Peyer's patch (tissue), 4 donors: ENCODE measurements around the gene ZMIZ1. TPM values are rescaled to one million over a fixed set of nuclear protein-coding genes. Genes with fewer than 3 reads are reported as not detected.

Experiments
- DNase-seq, 3 donors: peaks; one replicate each; pipeline ENCODE4 v3.0.0-alpha.2; 2017 to 2019
- H3K27ac ChIP-seq, 4 donors: fragments of 200-600 bp; sonication (generic); one replicate each; pipeline ENCODE4 v1.5.1; 2016 to 2019
- H3K27me3 ChIP-seq, 2 donors: fragments of 200-600 bp; sonication (generic); one replicate each; pipeline ENCODE4 v1.5.1; 2019
- H3K36me3 ChIP-seq, 3 donors: fragments of 200-600 bp; sonication (generic); one replicate each; pipeline ENCODE4 v1.5.1; 2016 to 2019
- H3K4me1 ChIP-seq, 4 donors: fragments of 200-600 bp; sonication (generic); one replicate each; pipeline ENCODE4 v1.5.1; 2016 to 2019
- H3K4me3 ChIP-seq, 4 donors: fragments of 200-600 bp; sonication (generic); 1 replicate in 3 of 4; 2 replicates in 1 of 4; pipeline ENCODE4 v1.5.1; 2016 to 2019; ENCODE audit warnings: mild to moderate bottlenecking in 1 of 4
- H3K9me3 ChIP-seq, 4 donors: fragments of 200-600 bp; sonication (generic); one replicate each; pipeline ENCODE4 v1.5.1; 2016 to 2019; ENCODE audit warnings: mild to moderate bottlenecking in 1 of 4
- CTCF ChIP-seq, 6 experiments: fragments of 450-650 bp in 4 of 6; fragments of 200-600 bp in 2 of 6; sonication (generic) in 1 of 6; IDR thresholded peaks; one replicate each; pipeline ENCODE4 v1.5.1; 2017 to 2019; ENCODE audit warnings: antibody characterized with exemption in 6 of 6, mild to moderate bottlenecking in 3 of 6, moderate library complexity in 1 of 6
- POLR2A ChIP-seq, 2 donors: fragments of 450-650 bp; IDR thresholded peaks; one replicate each; pipeline ENCODE4 v1.5.1; 2017; ENCODE audit warnings: antibody characterized with exemption in 2 of 2, mild to moderate bottlenecking in 2 of 2, moderate library complexity in 2 of 2
- total RNA-seq, 4 donors: library from RNA; depleted of rRNA; stranded (reverse); fragments of >200 nt; gene quantifications; one replicate each; pipeline ENCODE4 v1.1.0, GENCODE V29; 2016

The ZMIZ1 gene
- total RNA-seq, 4 donors from 2014 or later: 40.4 to 86.7 (median 73.2) TPM

- Histone ChIP-seq H3K4me1 (peaks cover 0 to 12% (median 3%) of the 10 kb centered on the region in 4 donors), H3K9me3 (no peaks in the 10 kb centered on the region), H3K4me3 (no peak overlapping the region), H3K27ac (peak overlapping the region in 3 of 4 donors; percentile 36 to 58 (median 43)), H3K27me3 (no peaks in the 10 kb centered on the region), H3K36me3 (peaks cover 0 to 2% (median 0%) of the 10 kb centered on the region in 3 donors)
- DNase-seq: peak; percentile 74 to 92 (median 89)
- peak; percentile 86 to 96 (median 94) for TF ChIP-seq CTCF (IDR thresholded peaks at IDR 0.05)
- TF ChIP-seq POLR2A (IDR thresholded peaks at IDR 0.05): no peak
These were observed 126.5 kb downstream of the ZMIZ1 start for GRCh38 chr10:79195091-79195923.

GRCh38 chr10:79196470-79197461 is 128.0 kb downstream of the ZMIZ1 start:
- Histone ChIP-seq H3K27me3 (no peaks in the 10 kb centered on the region), H3K4me3 (no peak overlapping the region), H3K36me3 (peaks cover 0 to 13% (median 0%) of the 10 kb centered on the region in 3 donors), H3K27ac (no peak overlapping the region), H3K4me1 (peaks cover 0 to 12% (median 3%) of the 10 kb centered on the region in 4 donors), H3K9me3 (no peaks in the 10 kb centered on the region)
- no peak for TF ChIP-seq POLR2A (IDR thresholded peaks at IDR 0.05)
- peak; percentile 66 to 95 (median 86) for TF ChIP-seq CTCF (IDR thresholded peaks at IDR 0.05)
- peak; percentile 70 to 90 (median 86) for DNase-seq

- Histone ChIP-seq H3K36me3 (peaks cover 0 to 18% (median 0%) of the 10 kb centered on the region in 3 donors), H3K27me3 (no peaks in the 10 kb centered on the region), H3K9me3 (no peaks in the 10 kb centered on the region), H3K27ac (no peak overlapping the region), H3K4me3 (no peak overlapping the region), H3K4me1 (peaks cover 0 to 12% (median 3%) of the 10 kb centered on the region in 4 donors)
- no peak for TF ChIP-seq POLR2A (IDR thresholded peaks at IDR 0.05)
- TF ChIP-seq CTCF (IDR thresholded peaks at IDR 0.05): no peak
- DNase-seq: no peak
These were observed 128.8 kb downstream of the ZMIZ1 start for GRCh38 chr10:79197558-79197957.

- Histone ChIP-seq H3K4me1 (peaks cover 0 to under 1% (median under 1%) of the 10 kb centered on the region in 4 donors), H3K36me3 (peaks cover 0 to 46% (median 0%) of the 10 kb centered on the region in 3 donors), H3K4me3 (no peak overlapping the region), H3K27me3 (no peaks in the 10 kb centered on the region), H3K9me3 (no peaks in the 10 kb centered on the region), H3K27ac (no peak overlapping the region)
- TF ChIP-seq POLR2A (IDR thresholded peaks at IDR 0.05) (no peak), CTCF (IDR thresholded peaks at IDR 0.05) (no peak)
- no peak for DNase-seq
These were observed 131.6 kb downstream of the ZMIZ1 start for GRCh38 chr10:79200346-79200745.

DNA sequence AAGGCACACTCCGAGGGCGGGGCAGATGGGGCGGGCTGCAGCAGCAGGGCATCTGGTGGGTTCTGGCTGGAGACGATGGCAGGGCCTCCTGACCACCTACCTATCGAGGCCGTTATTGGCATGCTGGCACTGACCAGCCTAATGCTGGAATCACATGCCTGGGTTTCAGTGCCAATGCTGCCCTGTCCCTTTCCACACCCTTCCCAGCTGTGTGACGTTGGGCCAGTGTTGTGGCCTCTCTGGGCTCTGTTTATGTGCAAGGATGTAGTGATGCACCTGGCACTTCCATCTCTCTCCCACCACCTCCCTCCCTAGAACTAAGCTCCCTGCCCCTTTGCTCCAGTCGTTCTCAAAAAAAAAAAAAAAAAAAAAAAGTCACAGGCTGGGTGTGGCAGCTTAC is 132.9 kb downstream of the ZMIZ1 start:
- DNase-seq: no peak
- Histone ChIP-seq H3K4me3 (no peak overlapping the region), H3K27me3 (no peaks in the 10 kb centered on the region), H3K4me1 (no peaks in the 10 kb centered on the region), H3K27ac (no peak overlapping the region), H3K9me3 (no peaks in the 10 kb centered on the region), H3K36me3 (peaks cover 0 to 56% (median 0%) of the 10 kb centered on the region in 3 donors)
- TF ChIP-seq POLR2A (IDR thresholded peaks at IDR 0.05): no peak
- TF ChIP-seq CTCF (IDR thresholded peaks at IDR 0.05): no peak
